H1 (cell line): ENCODE results near the gene GSTT2. TPM values are rescaled to one million over a fixed set of nuclear protein-coding genes. Genes with fewer than 3 reads are reported as not detected.
"Not testable (repeated sequence)": the region's sequence is repeated elsewhere in the genome, so short reads cannot be mapped to it uniquely, and the experiment has no call there.

Source experiments
- CTCF ChIA-PET: fragments of 300-600 bp; sonication (Branson Sonifier 250); formaldehyde crosslinking; loops from one replicate; lab custom pipeline; 2021; ENCODE audit not compliant: partially characterized antibody; lab: Charles Lee
- POLR2A ChIA-PET: fragments of 300-600 bp; sonication (Branson Sonifier 250); formaldehyde crosslinking; loops from one replicate; lab custom pipeline; 2021; ENCODE audit warnings: inconsistent platforms; ENCODE audit not compliant: partially characterized antibody; lab: Charles Lee
- DNase-seq, 2 experiments: peaks; one replicate each; pipeline versions ENCODE4 v3.0.0 to v3.0.0-alpha.2; 2010 to 2022; ENCODE audit warnings: low spot score in 2 of 2, low read depth in 1 of 2, mixed read lengths in 1 of 2
- FAIRE-seq: peaks from 2 replicates; lab custom pipeline; 2011; peaks lifted over from hg19 to GRCh38; lab: Jason Lieb, UNC
- H2AFZ ChIP-seq: 2 replicates; pipeline ENCODE4 v1.8.1; 2012; ENCODE audit warnings: low read length, inconsistent platforms
- H2AK5ac ChIP-seq: 2 replicates; pipeline ENCODE4 v1.6.1; 2013; ENCODE audit warnings: low read depth, low read length
- H2BK120ac ChIP-seq: replicated peaks from 2 replicates; pipeline ENCODE3; 2013; ENCODE audit warnings: low read depth, low read length, inconsistent platforms
- H2BK12ac ChIP-seq: 2 replicates; pipeline ENCODE4 v1.6.1; 2013; ENCODE audit warnings: low read depth, low read length
- H2BK15ac ChIP-seq: 2 replicates; pipeline ENCODE4 v1.6.1; 2013; ENCODE audit warnings: low read length
- H2BK20ac ChIP-seq: 2 replicates; pipeline ENCODE4 v1.6.1; 2013; ENCODE audit warnings: low read length
- H2BK5ac ChIP-seq: 2 replicates; pipeline ENCODE4 v1.6.1; 2013; ENCODE audit warnings: low read depth, low read length
- H3K14ac ChIP-seq: 2 replicates; pipeline ENCODE4 v1.6.1; 2013; ENCODE audit warnings: inconsistent platforms; ENCODE audit not compliant: insufficient read length
- H3K18ac ChIP-seq: 2 replicates; pipeline ENCODE4 v1.6.1; 2013; ENCODE audit warnings: low read length; ENCODE audit errors: extremely low read depth
- H3K23ac ChIP-seq: 2 replicates; pipeline ENCODE4 v1.6.1; 2013; ENCODE audit warnings: inconsistent platforms; ENCODE audit not compliant: insufficient read length
- H3K23me2 ChIP-seq: 2 replicates; pipeline ENCODE4 v1.6.1; 2013; ENCODE audit warnings: low read depth, low read length
- H3K27ac ChIP-seq: 2 replicates; pipeline ENCODE4 v1.6.1; 2011; ENCODE audit warnings: low read depth, low read length, inconsistent platforms
- H3K27me3 ChIP-seq, 4 experiments: replicated peaks in 1 of 4; 1 replicate in 1 of 4; 2 replicates in 3 of 4; pipeline versions ENCODE4 v1.6.1 to v1.8.1; 2011 to 2013; ENCODE audit warnings: low read length in 3 of 4, mild to moderate bottlenecking in 3 of 4, inconsistent platforms in 2 of 4, mixed read lengths in 2 of 4, moderate library complexity in 1 of 4; ENCODE audit not compliant: control insufficient read depth in 3 of 4, insufficient read depth in 3 of 4; ENCODE audit errors: extremely low read depth in 1 of 4
- H3K36me3 ChIP-seq, 4 experiments: 2 replicates each; pipeline versions ENCODE4 v1.6.1 to v1.8.1; 2011 to 2013; ENCODE audit warnings: mild to moderate bottlenecking in 4 of 4, low read length in 3 of 4, moderate library complexity in 2 of 4, control low read depth in 1 of 4, inconsistent platforms in 1 of 4; ENCODE audit not compliant: insufficient read depth in 4 of 4, control insufficient read depth in 2 of 4
- H3K4ac ChIP-seq: replicated peaks from 2 replicates; pipeline ENCODE3; 2013; ENCODE audit warnings: low read length, low read depth, mixed read lengths, inconsistent platforms; ENCODE audit not compliant: insufficient read length
- H3K4me1 ChIP-seq, 4 experiments: replicated peaks in 1 of 4; 1 replicate in 1 of 4; 2 replicates in 3 of 4; pipeline versions ENCODE4 v1.6.1 to v1.8.1; 2011 to 2013; ENCODE audit warnings: low read length in 3 of 4, inconsistent platforms in 2 of 4, mixed read lengths in 1 of 4; ENCODE audit not compliant: insufficient read depth in 4 of 4, control insufficient read depth in 3 of 4
- H3K4me2 ChIP-seq, 2 experiments: 2 replicates each; pipeline versions ENCODE4 v1.6.1 to v1.8.1; 2011 to 2013; ENCODE audit warnings: low read depth in 2 of 2, low read length in 2 of 2, control low read depth in 1 of 2, inconsistent platforms in 1 of 2, mild to moderate bottlenecking in 1 of 2; ENCODE audit not compliant: insufficient read depth in 1 of 2
- H3K4me3 ChIP-seq, 4 experiments: fragments of 200-600, 300-600 bp in 1 of 4; sonication (generic), shearing (Covaris generic), sonication (Bioruptor Twin) in 1 of 4; 2 replicates each; pipeline versions ENCODE4 v1.5.1 to v1.8.1; 2011 to 2016; ENCODE audit warnings: low read length in 4 of 4, low read depth in 3 of 4, control low read depth in 2 of 4, inconsistent platforms in 2 of 4, mild to moderate bottlenecking in 2 of 4, mixed read lengths in 1 of 4, moderate library complexity in 1 of 4; ENCODE audit not compliant: insufficient read depth in 2 of 4; ENCODE audit errors: extremely low read depth in 1 of 4
- H3K56ac ChIP-seq: replicated peaks from 2 replicates; pipeline ENCODE3; 2013; ENCODE audit warnings: low read depth, mild to moderate bottlenecking, mixed read lengths, low read length, inconsistent platforms; ENCODE audit not compliant: insufficient read length
- H3K79me1 ChIP-seq: 2 replicates; pipeline ENCODE4 v1.6.1; 2013; ENCODE audit warnings: low read depth, low read length, control low read depth
- H3K79me2 ChIP-seq, 2 experiments: 2 replicates each; pipeline versions ENCODE4 v1.6.1 to v1.8.1; 2012 to 2013; ENCODE audit warnings: low read length in 2 of 2, mild to moderate bottlenecking in 2 of 2, inconsistent platforms in 1 of 2; ENCODE audit not compliant: insufficient read depth in 2 of 2, control insufficient read depth in 1 of 2
- H3K9ac ChIP-seq, 4 experiments: replicated peaks in 1 of 4; 1 replicate in 1 of 4; 2 replicates in 3 of 4; pipeline versions ENCODE4 v1.6.1 to v1.8.1; 2011 to 2013; ENCODE audit warnings: low read depth in 3 of 4, low read length in 3 of 4, control low read depth in 2 of 4, mild to moderate bottlenecking in 2 of 4, moderate library complexity in 2 of 4, inconsistent platforms in 1 of 4; ENCODE audit errors: extremely low read depth in 1 of 4
- H3K9me3 ChIP-seq, 2 experiments: 2 replicates each; pipeline versions ENCODE4 v1.6.1 to v1.8.1; 2012 to 2013; ENCODE audit warnings: mild to moderate bottlenecking in 2 of 2, moderate library complexity in 2 of 2, control low read depth in 1 of 2, inconsistent platforms in 1 of 2, low read depth in 1 of 2, low read length in 1 of 2, mixed read lengths in 1 of 2; ENCODE audit not compliant: insufficient read depth in 2 of 2
- H4K20me1 ChIP-seq, 2 experiments: replicated peaks in 1 of 2; 2 replicates each; pipeline versions ENCODE3 to v1.8.1; 2011 to 2013; ENCODE audit warnings: inconsistent platforms in 2 of 2, low read length in 2 of 2, mild to moderate bottlenecking in 1 of 2; ENCODE audit not compliant: insufficient read depth in 2 of 2, control insufficient read depth in 1 of 2
- H4K5ac ChIP-seq: 2 replicates; pipeline ENCODE4 v1.6.1; 2013; ENCODE audit warnings: low read length, low read depth, mixed read lengths, inconsistent platforms; ENCODE audit not compliant: insufficient read length
- H4K8ac ChIP-seq: 2 replicates; pipeline ENCODE4 v1.8.0; 2013; ENCODE audit warnings: mild to moderate bottlenecking, moderate library complexity, low read length, inconsistent platforms; ENCODE audit not compliant: insufficient read depth; ENCODE audit errors: extremely low read depth
- H4K91ac ChIP-seq: replicated peaks from 2 replicates; pipeline ENCODE3; 2013; ENCODE audit warnings: low read length, mixed read lengths, inconsistent platforms; ENCODE audit not compliant: insufficient read length
- YY1 ChIP-seq: IDR thresholded peaks from 2 replicates; pipeline ENCODE4 v1.6.1; 2011; ENCODE audit warnings: low read depth, mild to moderate bottlenecking, low read length
- WGBS, 2 experiments: shearing (Covaris generic) in 1 of 2; methylation state at CpG; one replicate each; pipeline versions ENCODE4 v1.1.6 to v1.1.7; 2013 to 2015; ENCODE audit warnings: low lambda C conversion rate in 2 of 2, mixed read lengths in 2 of 2, inconsistent platforms in 1 of 2, low coverage in 1 of 2, missing lambda C conversion rate in 1 of 2; ENCODE audit not compliant: insufficient replicate concordance in 2 of 2, insufficient coverage in 1 of 2, insufficient read length in 1 of 2; ENCODE audit errors: extremely low coverage in 1 of 2, missing lambda C conversion rate in 1 of 2; 5-methylcytosine and 5-hydroxymethylcytosine counted together
- polyA plus RNA-seq, 7 experiments: library from polyadenylated mRNA; depleted of rRNA in 3 of 7; stranded (reverse) in 5 of 7; unstranded in 2 of 7; fragments of >200 nt in 5 of 7; fragments of 200-250 nt in 2 of 7; gene quantifications; 1 replicate in 5 of 7; 2 replicates in 1 of 7; 4 replicates in 1 of 7; pipeline versions ENCODE4 v1.2.1 to v1.2.3, GENCODE V29; 2011 to 2013; ENCODE audit warnings: missing spikeins in 2 of 7, mixed read lengths in 2 of 7
- total RNA-seq: library from RNA; stranded (reverse); fragmentation: NEBNext Ultra II Directional; extraction: Animal tissue kit (Norgen Biotek cat#: 25700); gene quantifications from 2 replicates; pipeline ENCODE4 v1.2.1, GENCODE V29; 2021

The GSTT2 gene
- total and polyA plus RNA-seq, 2 of the 8 experiments (the other 6 are each of a cell fraction or from before 2014, with no cell fraction given): 1.1 to 1.5 TPM

- H4K20me1 ChIP-seq, H3K9me3 ChIP-seq, H3K79me2 ChIP-seq, H3K23ac ChIP-seq, H3K79me1 ChIP-seq, H2AK5ac ChIP-seq, H3K27ac ChIP-seq, H3K23me2 ChIP-seq, H3K14ac ChIP-seq, H3K4me3 ChIP-seq, H3K4me2 ChIP-seq, H2BK12ac ChIP-seq, H3K18ac ChIP-seq, H3K27me3 ChIP-seq, H2BK120ac ChIP-seq, H3K36me3 ChIP-seq, POLR2A ChIA-PET, H2BK5ac ChIP-seq, FAIRE-seq, H2BK20ac ChIP-seq, H3K4ac ChIP-seq, H2BK15ac ChIP-seq, H4K91ac ChIP-seq, H4K5ac ChIP-seq, H3K56ac ChIP-seq, H4K8ac ChIP-seq, H3K9ac ChIP-seq, H3K4me1 ChIP-seq: not testable (repeated sequence)
- WGBS, 2 experiments: 80% methylated on average over 4 of the region's 4 CpGs; no CpG with 5 or more reads in 1 of the 2 experiments
- peak in 1 of 2 experiments; percentile 40 for DNase-seq
- CTCF ChIA-PET: interaction anchor here (1.2 kb wide), 1 partner anchor 140 kb away, joined by 3 read pairs; no protein-coding TSS in a partner anchor
- TF ChIP-seq YY1: 0 out of 2 replicates have a peak, but pooled peaks have one; percentile 43
- peak overlapping the region; percentile 81 for H2AFZ ChIP-seq
Observed at GRCh38 chr22:23993581-23994177, 13.7 kb downstream of the GSTT2 start.
